ENCODE measurements around the gene ICOS. TPM values are rescaled to one million over a fixed set of nuclear protein-coding genes. Genes with fewer than 3 reads are reported as not detected.

The ICOS gene
- total RNA-seq, 6 donors from 2014 or later = 0.22 to 2.3 (median 1.1) TPM; not detected in 1

DNA sequence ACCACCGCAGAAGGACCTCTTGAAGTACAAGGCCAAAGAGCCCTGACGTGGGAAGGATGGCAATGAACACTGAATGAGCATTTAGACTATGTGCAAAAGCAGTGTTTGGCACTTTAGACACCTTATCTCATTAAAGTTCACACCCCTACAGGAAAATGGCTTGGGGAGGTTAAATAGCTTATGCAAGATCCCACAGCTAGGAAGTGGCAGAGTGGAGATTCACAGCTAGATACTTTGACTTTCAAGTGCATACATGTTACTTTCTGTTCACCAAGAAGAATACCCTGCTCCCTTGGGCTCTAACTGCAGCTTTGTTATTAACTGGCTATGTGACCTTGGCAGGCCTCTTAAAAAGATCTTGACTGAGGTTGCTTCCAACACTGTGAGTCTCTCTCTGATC lies 58.2 kb downstream of the ICOS start:
- DNase-seq (peak in 1 of 2 donors; percentile 31), ATAC-seq (ENCODE audit: low FRiP score in 2 of 2) (no peak)

DNA sequence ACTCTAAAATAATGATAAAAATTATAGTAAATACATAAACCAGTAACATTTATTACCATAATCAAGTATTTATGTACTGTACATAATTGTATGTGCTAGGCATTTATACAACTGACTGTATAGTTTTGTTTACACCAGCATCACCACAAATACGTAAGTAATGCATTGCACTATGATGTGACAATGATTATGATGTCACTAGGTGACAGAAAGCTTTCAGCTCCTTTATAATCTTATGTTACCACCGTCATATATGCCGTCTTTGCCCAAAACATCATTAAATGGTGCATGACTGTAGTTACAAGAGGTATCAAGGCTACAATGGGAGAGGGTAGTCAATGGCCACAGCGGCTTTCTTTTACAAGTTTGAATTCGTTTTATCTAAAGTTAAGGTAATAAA lies 60.1 kb downstream of the ICOS start:
- Histone ChIP-seq H3K36me3 (no peaks in the 10 kb centered on the region), H3K4me3 (no peak overlapping the region), H3K27ac (no peak overlapping the region), H3K9me3 (no peaks in the 10 kb centered on the region), H3K4me1 (peaks cover 0 to 17% (median 6%) of the 10 kb centered on the region in 4 donors), H3K27me3 (no peaks in the 10 kb centered on the region)
- no peak for DNase-seq
- 86 to 92% methylated on average over 5 of the region's 5 CpGs for WGBS, 2 donors
- ATAC-seq (ENCODE audit: low FRiP score in 2 of 2) = no peak
- no peak for TF ChIP-seq EP300 (IDR thresholded peaks at IDR 0.05)
- TF ChIP-seq, protein P1, sequence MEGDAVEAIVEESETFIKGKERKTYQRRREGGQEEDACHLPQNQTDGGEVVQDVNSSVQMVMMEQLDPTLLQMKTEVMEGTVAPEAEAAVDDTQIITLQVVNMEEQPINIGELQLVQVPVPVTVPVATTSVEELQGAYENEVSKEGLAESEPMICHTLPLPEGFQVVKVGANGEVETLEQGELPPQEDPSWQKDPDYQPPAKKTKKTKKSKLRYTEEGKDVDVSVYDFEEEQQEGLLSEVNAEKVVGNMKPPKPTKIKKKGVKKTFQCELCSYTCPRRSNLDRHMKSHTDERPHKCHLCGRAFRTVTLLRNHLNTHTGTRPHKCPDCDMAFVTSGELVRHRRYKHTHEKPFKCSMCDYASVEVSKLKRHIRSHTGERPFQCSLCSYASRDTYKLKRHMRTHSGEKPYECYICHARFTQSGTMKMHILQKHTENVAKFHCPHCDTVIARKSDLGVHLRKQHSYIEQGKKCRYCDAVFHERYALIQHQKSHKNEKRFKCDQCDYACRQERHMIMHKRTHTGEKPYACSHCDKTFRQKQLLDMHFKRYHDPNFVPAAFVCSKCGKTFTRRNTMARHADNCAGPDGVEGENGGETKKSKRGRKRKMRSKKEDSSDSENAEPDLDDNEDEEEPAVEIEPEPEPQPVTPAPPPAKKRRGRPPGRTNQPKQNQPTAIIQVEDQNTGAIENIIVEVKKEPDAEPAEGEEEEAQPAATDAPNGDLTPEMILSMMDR (IDR thresholded peaks at IDR 0.05) = no peak
- TF ChIP-seq POLR2AphosphoS5 (IDR thresholded peaks at IDR 0.05) = no peak
- no peak for TF ChIP-seq POLR2A (IDR thresholded peaks at IDR 0.05)

More for the DNA sequence above, 58.2 kb downstream of the ICOS start:
- Histone ChIP-seq H3K27ac (no peak overlapping the region), H3K4me1 (peaks cover 0 to 17% (median 6%) of the 10 kb centered on the region in 4 donors), H3K9me3 (no peaks in the 10 kb centered on the region), H3K27me3 (no peaks in the 10 kb centered on the region), H3K4me3 (no peak overlapping the region), H3K36me3 (no peaks in the 10 kb centered on the region)
- TF ChIP-seq EP300 (IDR thresholded peaks at IDR 0.05) (no peak), POLR2A (IDR thresholded peaks at IDR 0.05) (no peak), POLR2AphosphoS5 (IDR thresholded peaks at IDR 0.05) (no peak)
- TF ChIP-seq, protein P1 (IDR thresholded peaks at IDR 0.05) = no peak
- WGBS, 2 donors = 65 to 72% methylated on average over 2 of the region's 2 CpGs

DNA sequence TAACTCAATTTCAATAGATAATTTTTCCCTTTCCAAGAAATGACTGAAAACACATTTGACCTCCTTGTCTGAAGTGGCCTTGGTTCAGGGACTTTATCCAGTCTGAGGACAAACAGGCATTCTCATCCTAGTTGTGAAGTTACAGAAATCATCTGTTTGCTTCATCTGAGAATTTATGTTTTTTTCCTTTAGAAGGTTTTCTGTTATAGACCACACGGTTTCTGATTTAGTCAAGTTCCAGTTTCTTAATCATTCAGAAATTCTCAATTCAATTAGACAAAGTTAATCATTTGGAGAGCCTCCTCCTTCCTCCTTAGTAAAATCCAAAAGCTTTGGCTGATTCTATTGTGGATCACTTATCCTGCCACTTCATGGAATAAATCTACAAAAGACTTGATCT lies 60.9 kb downstream of the ICOS start:
- no peaks in the 10 kb centered on the region for H3K36me3 ChIP-seq
- DNase-seq (no peak), ATAC-seq (ENCODE audit: low FRiP score in 2 of 2) (no peak)
- no peak overlapping the region for H3K4me3 ChIP-seq
- no peaks in the 10 kb centered on the region for H3K9me3 ChIP-seq
- 48 to 55% methylated on average over 1 of the region's 1 CpG for WGBS, 2 donors
- TF ChIP-seq, protein P1 (IDR thresholded peaks at IDR 0.05) = no peak
- TF ChIP-seq POLR2AphosphoS5 (IDR thresholded peaks at IDR 0.05) (no peak), POLR2A (IDR thresholded peaks at IDR 0.05) (no peak), EP300 (IDR thresholded peaks at IDR 0.05) (no peak)
- H3K27me3 ChIP-seq = no peaks in the 10 kb centered on the region
- no peak overlapping the region for H3K27ac ChIP-seq
- peaks cover 0 to 17% (median 5%) of the 10 kb centered on the region in 4 donors for H3K4me1 ChIP-seq

DNA sequence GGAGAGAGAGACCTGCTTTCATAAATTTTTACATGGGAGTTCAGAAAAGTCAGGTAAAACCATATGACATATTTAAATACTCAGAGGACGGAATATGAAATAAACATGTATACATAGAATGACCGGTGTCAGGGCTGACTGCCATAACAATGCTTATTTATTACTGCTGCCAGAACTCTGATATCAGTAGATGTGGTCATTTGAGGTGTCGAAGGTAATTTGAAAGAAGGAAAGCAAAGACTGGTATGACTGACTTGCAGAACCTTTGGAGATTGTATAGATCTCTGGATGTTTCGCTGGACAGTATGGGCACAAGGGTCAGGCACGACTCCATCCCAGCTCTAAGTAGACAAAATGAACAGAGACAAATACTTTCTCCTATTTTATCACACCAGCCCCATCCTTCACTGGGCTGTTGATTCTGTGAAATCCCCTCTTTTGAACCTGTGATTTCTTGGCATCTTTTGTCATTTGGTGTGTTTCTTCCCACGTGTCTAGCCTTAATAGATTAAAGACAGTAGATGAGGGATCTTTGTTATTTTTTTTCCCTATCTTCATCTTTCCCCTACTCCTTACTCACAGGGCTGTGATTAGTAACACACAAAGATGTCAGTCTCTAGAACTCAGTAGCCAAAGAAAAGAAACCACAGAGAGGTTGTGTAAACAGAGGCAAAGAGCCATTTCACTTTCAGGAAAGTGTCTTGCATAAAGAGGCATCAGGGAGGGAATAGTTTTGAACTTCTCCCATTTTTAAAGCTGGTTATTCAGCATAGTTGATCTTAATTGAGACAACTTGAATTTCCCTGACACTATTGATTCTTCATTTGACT lies 61.6 kb downstream of the ICOS start:
- no peaks in the 10 kb centered on the region for H3K36me3 ChIP-seq
- H3K27me3 ChIP-seq = no peaks in the 10 kb centered on the region
- H3K27ac ChIP-seq = no peak overlapping the region
- H3K4me3 ChIP-seq = no peak overlapping the region
- 71 to 76% methylated on average over 6 of the region's 6 CpGs for WGBS, 2 donors
- DNase-seq (no peak), ATAC-seq (ENCODE audit: low FRiP score in 2 of 2) (peak; percentile 37 to 54)
- no peaks in the 10 kb centered on the region for H3K9me3 ChIP-seq
- peaks cover 0 to 14% (median 3%) of the 10 kb centered on the region in 4 donors for H3K4me1 ChIP-seq
- no peak for TF ChIP-seq POLR2A (IDR thresholded peaks at IDR 0.05)
- no peak for TF ChIP-seq EP300 (IDR thresholded peaks at IDR 0.05)
- TF ChIP-seq POLR2AphosphoS5 (IDR thresholded peaks at IDR 0.05) = no peak
- TF ChIP-seq, protein P1 (IDR thresholded peaks at IDR 0.05) = no peak
